Non-pigmented ciliary epithelial cell (primary cell): ENCODE results near the gene ISOC2.
"Not testable (repeated sequence)": the region's sequence is repeated elsewhere in the genome, so short reads cannot be mapped to it uniquely, and the experiment has no call there.

Experiments
- DNase-seq: peaks from one replicate; pipeline ENCODE4 v3.0.0-alpha.2; 2010; ENCODE audit warnings: low read depth

Gene ISOC2

GRCh38 chr19:55461259-55461973 is at the start of gene ISOC2:
ISOC2 (minus strand) TSS chr19:55461642; CDS start chr19:55456486, 5,156 bp downstream.
- DNase-seq: peak; percentile 98

GRCh38 chr19:55508120-55508519 is 46.7 kb upstream of the ISOC2 start:
- no peak for DNase-seq

- DNase-seq: no peak
Observed at GRCh38 chr19:55504981-55505380, 43.5 kb upstream of the ISOC2 start.

- DNase-seq: no peak
Observed at GRCh38 chr19:55504252-55504603, 42.8 kb upstream of the ISOC2 start.

GRCh38 chr19:55503502-55504251 is 42.2 kb upstream of the ISOC2 start:
- no peak for DNase-seq

- no peak for DNase-seq
Observed at GRCh38 chr19:55503157-55503501, 41.7 kb upstream of the ISOC2 start.

- DNase-seq: no peak
Observed at GRCh38 chr19:55502197-55502952, 40.9 kb upstream of the ISOC2 start.

- DNase-seq: no peak
Observed at GRCh38 chr19:55500368-55500952, 39.0 kb upstream of the ISOC2 start.

GRCh38 chr19:55498246-55498840 is 36.9 kb upstream of the ISOC2 start:
- no peak for DNase-seq

GRCh38 chr19:55497763-55498162 is 36.3 kb upstream of the ISOC2 start:
- no peak for DNase-seq

GRCh38 chr19:55496820-55497219 is 35.4 kb upstream of the ISOC2 start:
- not testable (repeated sequence) for DNase-seq

- DNase-seq: no peak
Observed at GRCh38 chr19:55495646-55496349, 34.4 kb upstream of the ISOC2 start.

- no peak for DNase-seq
Observed at GRCh38 chr19:55494172-55494761, 32.8 kb upstream of the ISOC2 start.

GRCh38 chr19:55493645-55494171 is 32.3 kb upstream of the ISOC2 start:
- no peak for DNase-seq

- DNase-seq: no peak
Observed at GRCh38 chr19:55493052-55493644, 31.7 kb upstream of the ISOC2 start.

- DNase-seq: no peak
Observed at GRCh38 chr19:55492362-55492944, 31.0 kb upstream of the ISOC2 start.

- DNase-seq: no peak
Observed at GRCh38 chr19:55491546-55492360, 30.3 kb upstream of the ISOC2 start.

GRCh38 chr19:55490478-55491432 is 29.3 kb upstream of the ISOC2 start:
- DNase-seq: no peak
